ENCODE data around the gene TMEM40.

Gene TMEM40

DNA sequence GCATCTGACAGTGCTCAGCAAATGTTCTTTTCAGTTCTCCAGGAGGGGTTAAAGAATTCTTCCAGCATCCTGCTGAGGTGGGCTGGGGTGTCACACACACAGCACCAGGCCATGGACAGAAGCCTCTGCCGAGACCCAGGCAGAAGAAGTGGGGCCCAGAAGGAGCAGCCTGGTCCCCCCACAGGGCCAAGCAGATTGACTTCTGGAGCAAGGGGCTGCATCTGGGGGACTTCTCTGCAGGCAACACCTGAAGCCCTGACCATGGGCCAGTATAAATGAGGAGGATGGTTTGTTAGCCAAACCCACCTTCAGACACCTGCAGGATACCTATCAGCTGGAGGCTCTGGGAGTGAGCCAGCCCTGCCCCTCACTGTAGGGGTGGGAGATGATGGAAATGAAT, 16.2 kb upstream of the TMEM40 start:
- no peak for DNase-seq

DNA sequence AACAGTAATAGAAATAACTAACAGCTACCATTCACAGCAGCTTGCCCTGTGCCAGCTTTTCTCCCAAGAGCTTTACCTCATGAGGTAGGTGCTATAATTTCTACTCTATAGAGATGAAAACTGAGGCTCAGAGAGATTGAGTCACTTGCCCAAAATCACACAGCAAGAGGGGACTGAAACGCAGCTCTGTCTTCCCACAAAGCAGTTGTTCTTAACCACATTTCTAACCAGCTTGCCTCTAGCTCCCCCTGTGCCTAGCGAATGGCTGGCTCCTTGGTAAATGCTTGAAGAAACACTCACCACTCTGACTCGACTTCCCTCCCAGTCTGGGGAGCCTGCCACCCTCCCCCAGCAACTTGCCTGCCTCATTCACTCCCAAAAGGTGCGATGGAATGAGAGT, 15.6 kb upstream of the TMEM40 start:
- DNase-seq = no peak

DNA sequence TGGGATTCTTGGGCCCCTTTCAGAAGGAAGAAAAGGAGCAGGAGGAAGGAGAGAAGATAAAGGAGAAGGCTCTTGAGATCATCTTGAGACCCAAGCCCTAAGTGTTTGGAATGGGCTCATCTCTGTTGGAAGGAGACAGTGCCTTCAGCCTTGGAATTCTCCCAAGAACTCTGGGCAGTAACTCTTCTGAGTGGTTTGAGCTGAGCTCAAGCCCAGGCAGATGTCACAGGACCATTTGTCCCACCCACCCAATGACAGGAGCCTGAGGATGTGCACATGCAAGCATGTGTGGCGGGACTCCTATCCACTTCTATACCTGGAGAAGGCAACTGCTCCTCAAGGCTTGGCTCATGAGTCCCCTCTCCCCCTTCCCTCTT, 14.6 kb upstream of the TMEM40 start:
- no peak for DNase-seq

DNA sequence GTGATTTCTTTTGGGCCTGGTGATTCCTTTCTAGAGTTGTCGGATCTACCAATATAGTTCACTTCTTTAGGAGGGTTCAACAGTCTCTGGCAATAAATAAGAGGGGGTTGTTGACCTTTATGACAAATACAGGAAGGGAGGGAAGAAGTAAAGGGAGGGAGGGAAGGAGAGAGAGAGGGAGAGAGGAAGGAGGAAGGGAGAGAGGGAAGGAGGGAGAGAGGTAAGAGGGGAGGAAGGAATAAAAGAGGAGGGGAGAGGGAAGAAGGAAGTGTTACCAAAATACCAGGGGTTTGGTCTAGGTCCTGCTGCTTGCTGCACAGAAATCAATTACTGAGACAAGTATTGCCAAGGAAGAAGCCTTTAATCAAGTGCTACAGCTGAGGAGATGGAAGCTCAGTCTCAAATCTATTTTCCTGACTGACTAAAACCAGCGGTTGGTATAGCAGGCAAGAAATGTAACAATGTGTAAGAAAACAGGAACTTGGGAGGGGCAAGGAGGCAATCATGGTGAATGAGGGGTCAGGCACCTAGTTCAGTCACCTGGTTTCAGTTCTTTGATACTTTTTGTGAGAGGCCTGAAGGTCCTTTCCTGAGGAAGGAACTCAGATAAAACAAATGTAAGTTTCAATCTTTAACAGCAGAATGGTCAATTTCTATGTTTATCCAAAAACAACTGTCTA, 14.1 kb upstream of the TMEM40 start:
- DNase-seq = no peak

DNA sequence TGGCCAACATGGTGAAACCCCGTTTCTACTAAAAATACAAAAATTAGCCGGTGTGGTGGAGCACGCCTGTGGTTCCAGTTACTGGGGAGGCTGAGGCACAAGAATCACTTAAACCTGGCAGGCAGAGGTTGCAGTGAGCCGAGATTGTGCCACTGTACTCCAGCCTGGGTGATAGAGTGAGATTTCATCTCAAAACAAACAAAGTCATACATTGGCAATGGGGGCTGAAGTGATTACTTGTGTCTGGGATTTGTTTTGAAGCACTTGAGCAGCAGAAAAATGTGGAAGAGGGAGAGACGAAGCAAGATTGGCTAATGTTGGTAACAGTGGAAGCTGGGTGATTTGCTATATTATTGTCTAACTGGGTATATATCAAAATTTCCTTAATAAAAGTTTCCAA, 13.4 kb upstream of the TMEM40 start:
- DNase-seq = no peak

DNA sequence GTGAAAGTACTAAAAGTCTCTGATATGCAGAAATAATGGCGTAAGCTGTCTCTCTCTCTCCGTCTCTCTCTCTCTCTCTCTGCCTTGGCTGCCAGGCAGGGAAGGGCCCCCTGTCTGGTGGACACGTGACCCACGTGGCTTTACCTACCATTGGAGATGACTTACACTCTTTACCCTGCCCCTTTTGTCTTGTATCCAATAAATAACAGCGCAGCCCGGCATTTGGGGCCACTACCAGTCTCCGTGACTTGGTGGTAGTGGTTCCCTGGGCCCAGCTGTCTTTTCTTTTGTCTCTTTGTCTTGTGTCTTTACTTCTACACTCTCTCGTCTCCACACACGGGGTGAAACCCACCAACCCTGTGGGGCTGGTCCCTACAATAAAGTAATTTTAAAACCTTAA, 12.2 kb upstream of the TMEM40 start:
- no peak for DNase-seq

DNA sequence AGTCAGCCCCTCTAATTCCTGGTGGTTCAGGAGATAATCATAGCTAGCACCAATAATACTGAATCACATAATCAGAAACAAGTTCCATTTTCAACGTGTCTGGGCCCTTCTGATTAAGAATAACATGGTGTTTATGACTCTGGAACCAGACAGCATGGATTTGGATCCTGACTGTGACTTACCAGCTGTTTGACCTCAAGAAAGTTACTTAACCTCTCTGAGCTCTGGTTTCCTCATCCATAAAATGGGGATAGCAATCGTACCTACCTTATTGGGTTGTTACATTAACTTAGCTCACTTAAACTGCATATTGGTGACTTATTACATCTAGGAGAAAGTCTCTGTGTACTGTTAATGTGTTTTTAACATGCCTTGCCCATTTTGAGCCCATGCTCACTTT, 10.7 kb upstream of the TMEM40 start:
- no peak for DNase-seq

DNA sequence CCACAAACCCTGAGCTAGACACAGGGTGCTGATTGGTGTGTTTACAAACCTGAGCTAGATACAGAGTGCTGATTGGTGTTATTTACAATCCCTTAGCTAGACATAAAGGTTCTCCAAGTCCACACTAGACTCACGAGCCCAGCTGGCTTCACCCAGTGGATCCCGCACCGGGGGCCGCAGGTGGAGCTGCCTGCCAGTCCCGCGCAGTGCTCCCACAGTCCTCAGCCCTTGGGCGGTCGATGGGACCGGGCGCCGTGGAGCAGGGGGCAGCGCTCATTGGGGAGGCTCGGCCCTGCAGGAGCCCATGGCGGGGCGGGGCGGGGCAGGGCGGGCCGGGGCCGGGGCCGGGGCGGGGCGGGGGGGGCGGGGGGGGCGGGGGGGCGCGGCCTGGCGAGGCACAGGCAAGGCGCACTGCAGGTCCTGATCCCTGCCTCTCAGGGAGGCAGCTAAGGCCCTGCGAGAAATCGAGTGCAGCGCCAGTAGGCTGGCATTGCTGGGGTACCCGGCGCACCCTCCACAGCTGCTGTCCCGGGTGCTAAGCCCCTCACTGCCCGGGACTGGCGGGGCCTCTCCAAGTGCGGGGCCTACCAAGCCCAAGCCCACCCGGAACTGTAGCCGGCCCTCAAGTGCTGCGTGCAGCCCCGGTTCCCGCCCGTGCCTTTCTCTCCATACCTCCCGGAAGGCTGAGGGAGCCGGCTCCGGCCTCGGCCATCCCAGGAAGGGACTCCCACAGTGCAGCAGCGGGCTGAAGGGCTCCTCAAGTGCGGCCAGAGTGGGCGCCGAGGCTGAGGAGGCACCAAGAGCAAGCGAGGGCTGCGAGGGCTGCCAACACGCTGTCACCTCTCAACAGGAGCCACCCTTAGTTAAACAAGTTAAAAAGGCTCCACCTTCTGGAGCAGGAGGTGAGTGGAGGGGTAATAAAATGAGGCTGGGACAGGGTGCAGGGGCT, 9.8 kb upstream of the TMEM40 start:
- no peak for DNase-seq

DNA sequence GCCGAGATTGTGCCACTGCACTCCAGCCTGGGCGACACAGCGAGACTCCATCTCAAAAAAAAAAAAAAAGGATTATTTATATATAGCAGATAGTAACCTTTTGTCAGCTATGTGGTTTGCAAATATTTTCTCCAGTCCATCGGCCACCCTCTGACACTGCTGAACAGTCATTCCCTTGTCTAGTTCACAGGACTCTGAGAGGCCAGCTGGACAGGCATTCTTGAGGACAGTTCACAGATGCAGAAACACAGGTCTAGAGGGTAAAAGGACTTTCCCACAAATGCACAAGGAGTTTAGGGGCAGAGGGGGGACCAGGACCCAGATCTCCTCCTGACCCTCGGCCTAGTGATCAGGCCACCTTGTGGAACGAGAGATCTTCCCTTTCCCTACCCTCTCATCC, 7.5 kb upstream of the TMEM40 start:
- DNase-seq = no peak

DNA sequence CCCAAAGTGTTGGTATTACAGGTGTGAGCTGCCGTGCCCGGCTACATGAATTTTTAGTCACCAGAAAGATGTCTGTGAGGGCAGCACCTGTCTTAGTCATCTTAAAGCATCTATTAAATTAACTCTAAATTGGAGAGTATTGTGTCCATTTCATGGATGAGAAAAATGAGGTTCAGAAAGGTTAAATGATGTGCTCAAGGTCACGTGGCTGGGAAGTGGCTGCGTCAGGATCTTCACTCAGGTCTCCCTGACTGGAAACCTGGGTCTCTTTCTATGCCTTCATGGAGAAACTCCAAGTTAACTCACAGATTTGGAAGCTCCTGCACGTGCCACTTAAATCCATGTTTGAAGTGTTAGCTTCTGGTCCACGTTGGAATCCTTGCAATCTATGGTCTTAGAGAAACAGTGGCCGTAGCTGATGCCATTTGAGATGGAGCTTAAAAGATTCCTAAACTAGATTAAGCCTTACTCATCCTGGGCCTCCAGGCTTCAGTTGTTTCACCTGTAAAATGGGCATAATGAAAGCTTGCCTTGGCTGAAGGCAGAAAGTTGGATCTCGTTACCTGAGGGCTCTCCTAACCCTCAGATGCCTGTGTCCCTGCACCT, 5.2 kb upstream of the TMEM40 start:
- DNase-seq = no peak

DNA sequence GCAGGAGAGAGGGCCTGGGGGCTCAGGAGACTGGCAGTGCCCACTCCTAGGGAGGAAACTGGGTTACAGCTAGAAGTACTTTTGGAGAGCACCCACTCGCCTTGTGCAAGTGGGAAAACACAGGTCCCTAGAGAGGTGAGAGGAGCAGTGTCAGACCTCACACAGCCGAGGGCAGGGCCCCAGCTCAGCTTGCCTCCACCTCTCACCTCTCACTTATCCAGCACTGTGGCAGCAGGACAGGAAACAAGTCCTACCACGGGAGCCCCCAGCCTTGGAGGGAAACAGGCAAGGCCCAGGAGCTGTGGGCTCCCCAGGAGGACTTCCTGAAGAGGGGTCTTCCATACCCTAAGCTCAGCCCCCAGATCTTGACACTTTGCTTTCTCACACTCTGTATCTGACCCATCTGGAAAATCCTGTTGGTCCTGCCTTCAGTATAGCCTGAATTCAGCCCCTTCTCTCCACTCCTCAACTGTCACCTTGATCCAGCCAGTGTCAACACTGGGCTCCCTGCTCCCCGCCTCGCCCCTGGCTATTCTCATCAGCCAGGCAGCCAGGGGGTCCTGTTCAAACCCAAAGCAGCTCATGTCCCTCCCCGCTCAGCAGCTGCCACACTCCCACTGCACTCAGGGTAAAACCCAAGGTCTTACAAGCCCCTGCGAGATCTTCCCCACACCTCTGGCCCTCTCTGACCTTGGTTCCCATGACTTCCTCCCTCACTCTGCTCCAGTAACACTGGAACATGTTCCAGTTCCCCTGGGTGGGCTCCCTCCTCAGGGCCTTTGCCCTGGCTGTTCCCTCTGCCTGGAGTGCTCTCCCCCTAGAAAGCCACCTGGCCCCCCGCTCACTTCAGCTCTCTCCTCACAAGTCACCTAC, 870 bp upstream of the TMEM40 start:
- DNase-seq = no peak

DNA sequence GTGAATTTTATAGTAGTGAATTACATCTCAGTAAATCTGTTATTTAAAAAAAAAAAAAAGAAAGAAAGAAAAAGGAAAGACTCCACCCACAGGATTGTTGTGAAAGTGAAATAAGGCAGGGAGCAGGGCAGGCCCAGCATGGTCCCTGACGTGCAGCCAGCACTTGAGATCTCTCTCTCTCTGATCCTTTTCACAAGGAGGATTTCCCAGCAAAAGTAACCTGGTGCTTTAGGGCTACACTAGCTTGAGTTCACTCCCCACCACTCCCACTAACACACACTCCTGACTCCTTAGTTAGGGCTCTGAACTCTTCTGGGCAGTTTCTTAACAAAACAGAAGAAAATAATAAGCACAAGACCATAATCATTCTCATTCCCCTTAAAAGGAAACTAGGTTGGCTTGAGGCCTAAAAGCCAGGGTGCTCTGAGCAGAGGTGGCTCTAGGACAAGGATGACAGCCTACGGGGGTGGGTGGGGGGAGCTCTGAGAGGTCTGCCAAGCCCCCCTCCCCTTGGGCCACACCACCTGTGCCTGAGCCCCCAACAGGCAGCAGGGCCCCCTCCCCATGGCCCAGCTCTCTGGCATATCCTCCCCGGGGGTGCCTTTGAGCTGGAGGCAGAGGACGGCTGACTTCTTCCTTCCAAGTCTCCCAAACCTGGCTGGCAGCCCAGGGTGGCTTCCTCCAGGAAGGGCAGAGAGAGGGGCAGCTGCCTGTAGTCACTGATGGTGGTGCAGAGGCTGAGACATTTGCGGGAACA, 856 bp downstream of the TMEM40 start:
- DNase-seq = no peak

DNA sequence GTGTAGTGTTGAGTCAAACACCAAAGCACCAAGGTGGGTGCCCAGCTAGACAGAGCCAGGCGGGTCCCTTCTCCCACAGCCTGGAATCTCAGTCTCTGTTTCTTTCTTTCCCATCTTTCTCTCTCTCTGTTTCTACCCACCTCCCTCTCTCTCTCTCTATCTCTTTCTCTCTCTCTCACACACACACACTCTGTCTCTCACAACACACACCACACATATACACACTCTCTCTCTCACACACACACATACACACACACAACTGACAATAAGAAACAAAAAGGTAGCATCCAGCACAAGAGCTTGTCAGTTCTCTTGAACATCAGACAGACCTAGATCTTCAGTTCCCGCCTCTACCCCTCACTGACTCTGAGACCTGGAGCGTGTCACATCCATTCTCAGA, 2.4 kb downstream of the TMEM40 start:
- no peak for DNase-seq

DNA sequence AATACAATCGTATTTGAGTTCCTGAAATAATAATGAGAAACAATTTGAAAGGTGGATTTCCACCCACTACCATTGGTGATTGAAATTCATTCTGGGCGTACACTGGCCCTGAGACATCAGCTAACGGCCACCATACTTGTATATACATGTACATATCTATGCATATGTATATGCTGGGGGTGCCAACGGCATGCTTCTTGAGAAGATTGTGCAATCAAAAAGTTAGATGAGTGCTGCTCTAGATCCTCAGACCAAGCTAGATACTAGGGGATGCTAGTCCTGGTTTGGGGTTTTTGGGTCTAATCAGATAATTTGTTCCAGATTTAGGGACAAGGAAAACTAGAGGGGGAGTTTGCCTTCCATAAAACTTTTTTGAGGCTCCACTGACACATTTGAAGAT, 2.9 kb downstream of the TMEM40 start:
- DNase-seq = no peak

DNA sequence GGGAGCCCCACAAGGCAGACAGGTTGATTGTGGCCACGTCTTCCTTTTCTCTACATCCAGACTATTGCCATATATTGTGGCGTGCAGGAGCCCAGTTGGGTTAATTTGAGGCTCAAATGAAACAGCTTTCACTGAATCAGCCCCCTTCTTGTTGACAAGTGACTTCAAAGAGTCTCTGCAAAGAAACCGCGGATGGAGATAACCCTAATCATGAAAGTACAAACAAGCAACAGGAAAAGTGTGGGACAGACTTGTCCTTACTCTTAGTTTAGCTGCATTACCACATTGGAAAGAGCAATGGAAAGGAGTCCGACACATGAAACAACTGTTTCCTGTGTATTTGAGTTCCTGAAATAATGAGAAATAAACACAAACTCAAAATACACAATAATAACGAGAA, 3.3 kb downstream of the TMEM40 start:
- no peak for DNase-seq

DNA sequence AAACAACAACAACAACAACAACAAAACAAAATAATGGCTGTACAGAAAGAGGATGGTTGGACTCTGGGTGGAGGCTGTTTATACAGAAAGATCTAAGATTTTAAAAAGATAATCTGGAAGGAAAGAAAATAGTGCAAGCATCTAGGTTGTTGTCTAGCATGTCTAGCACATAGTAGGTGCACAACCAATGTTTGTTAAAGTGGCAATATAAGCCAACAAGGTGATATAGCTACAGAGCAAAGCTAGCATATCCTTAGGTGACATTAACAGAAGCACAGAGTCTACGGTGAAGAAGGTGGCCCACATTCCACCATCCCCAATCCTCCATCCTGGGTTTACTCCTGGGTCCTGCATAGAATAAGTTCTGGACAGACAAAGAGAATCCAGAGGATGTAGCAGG, 4.7 kb downstream of the TMEM40 start:
- DNase-seq = no peak

DNA sequence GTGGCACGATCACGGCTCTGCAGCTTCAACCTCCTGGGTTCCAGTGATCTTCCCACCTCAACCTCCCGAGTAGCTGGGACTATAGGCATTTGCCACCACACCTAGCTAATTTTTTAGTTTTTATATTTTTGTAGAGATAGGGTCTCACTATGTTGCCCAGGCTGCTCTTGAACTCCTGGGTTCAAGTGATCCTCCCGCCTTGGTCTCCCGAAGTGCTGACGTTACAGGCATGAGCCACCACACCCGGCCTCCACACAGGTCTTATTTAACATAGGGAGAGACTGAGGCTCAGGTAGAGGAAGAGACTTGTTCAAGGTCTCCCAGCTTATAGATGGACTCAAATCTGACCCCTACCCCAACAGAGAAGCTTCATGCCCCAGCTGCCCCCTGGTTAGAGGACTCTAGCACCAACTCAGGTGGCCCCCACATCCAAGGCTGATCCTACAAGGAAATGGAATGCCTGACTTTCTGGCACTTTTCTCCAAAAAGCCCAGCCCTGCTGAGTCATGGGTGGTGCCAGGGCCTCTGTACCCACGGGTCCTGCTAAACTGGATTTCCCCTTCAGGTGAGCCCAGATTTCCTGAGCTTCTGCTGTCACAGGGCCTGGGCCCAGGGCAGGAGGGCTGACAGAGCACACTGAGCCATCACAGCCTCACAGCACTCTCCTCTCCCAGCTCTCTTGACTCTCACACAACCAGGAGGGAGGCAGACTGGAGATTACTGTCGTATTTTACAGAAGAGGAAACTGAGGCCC, 5.6 kb downstream of the TMEM40 start:
- DNase-seq = no peak

DNA sequence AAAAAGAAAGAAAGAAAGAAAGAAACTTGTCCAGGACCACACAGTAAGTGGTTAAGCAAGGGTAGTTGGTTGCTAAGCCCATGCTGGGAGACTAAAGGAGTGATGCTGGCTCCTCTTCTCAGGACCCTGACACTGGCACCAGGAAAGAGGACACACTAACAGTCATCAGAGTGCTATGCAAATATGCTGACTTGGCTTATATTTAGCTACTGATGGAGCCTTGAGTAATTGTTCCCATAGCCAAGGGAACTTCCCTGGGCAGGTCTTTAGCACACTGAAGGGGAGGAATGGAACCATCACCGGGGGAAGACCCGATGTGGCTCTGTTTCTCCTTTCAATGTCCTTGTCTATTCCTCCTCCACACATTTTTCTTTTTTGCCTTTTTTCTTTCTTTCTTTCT, 6.2 kb downstream of the TMEM40 start:
- no peak for DNase-seq

DNA sequence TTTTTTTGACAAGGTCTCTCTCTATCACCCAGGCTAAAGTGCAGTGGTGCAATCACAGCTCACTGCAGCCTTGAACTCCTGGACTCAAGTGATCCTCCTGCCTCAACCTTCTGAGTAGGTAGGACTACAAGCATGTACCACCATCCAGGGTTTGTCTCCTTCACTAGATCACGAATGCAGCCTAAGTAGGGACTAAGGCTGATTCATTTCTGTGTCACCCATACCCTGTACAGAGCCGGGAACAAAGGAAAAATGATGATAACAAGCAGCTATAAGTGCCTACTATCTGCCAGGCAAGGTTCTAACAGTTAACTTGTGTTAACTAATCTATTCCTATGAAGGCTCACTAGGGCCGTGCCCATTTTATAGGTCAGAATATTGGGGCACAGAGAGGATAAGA, 7.0 kb downstream of the TMEM40 start:
- DNase-seq = no peak

DNA sequence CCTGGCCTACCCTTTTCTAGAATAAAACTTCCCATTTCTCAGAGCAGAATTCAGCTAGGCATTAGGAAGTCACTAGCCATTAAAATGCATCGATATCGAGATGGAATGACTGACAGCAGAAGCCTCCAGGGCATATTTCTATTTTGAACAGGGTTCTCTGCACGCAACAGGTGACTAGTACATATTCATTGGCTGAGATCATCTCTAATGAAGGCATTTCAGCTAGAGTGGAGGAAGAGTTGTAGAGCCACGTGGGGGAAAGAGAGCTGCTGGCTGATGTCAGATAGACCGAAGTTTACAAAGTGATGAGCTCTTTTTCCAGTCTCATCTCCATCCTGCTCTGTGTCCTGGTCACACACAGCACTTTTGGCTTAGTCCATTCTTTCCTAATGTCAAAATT, 7.5 kb downstream of the TMEM40 start:
- DNase-seq = no peak

DNA sequence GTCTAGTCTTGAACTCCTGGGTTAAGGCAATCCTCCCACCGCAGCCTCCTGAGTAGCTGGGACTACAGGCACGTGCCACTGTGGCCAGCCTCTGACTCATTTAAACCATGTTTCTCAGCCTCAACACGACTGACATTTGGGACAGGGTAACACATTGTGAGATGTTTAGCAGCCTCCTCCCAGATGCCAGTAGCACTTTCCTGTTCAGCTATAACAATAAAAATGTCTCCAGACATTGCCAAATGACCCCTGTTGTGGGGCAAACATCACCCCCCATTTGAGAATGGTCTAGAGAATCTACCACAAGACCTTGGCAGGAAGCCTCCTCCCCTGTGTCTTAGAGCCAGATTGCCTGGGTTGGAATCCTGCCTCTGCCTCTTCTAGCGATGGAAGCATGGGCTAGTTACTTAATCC, 8.4 kb downstream of the TMEM40 start:
- DNase-seq = no peak

DNA sequence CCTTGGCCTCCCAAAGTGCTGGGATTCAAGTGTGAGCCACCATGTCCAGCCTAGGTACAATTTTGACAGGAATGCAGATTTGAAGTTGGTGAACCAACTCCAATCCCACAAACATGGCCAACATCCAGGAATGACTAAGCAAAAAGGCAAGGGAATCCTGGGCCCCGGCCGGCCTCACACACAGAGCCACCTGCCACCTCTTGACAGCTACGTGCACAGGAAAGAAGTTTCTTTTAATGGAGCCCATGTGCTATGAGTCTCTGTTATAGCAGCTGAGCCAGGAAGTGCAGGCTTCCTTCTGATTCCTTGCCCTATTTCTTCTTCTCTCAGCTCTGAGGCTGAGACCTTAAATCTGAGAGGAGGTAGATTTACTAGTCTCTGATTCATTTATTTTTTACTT, 8.8 kb downstream of the TMEM40 start:
- peak; percentile 27 for DNase-seq
